GM23338 (cell line): Measurements from ENCODE around the gene RCOR1. TPM values are rescaled to one million over a fixed set of nuclear protein-coding genes. Genes with fewer than 3 reads are reported as not detected.

Experiments
- ATAC-seq: fragments of 200-7000 bp; cut with Tn5 transposase; 3 replicates; pipeline ENCODE4 v1.9.1; 2020
- DNase-seq: peaks from one replicate; pipeline ENCODE4 v3.0.0-alpha.2; 2015; ENCODE audit warnings: low spot score
- H2AFZ ChIP-seq: fragments of 200-600 bp; sonication (generic); 2 replicates; pipeline ENCODE4 v1.8.0; 2016; ENCODE audit warnings: antibody characterized with exemption, mild to moderate bottlenecking, moderate library complexity
- H3F3A ChIP-seq: fragments of 200-600 bp; sonication (generic); replicated peaks from 2 replicates; pipeline ENCODE4 v1.8.0; 2017; ENCODE audit warnings: antibody characterized with exemption, mixed run types, low read depth
- H3K27ac ChIP-seq: fragments of 200-600 bp; sonication (generic); 2 replicates; pipeline ENCODE4 v1.6.1; 2016; ENCODE audit warnings: low read depth
- H3K27me3 ChIP-seq: fragments of 200-600 bp; sonication (generic); 2 replicates; pipeline ENCODE4 v1.8.0; 2016; ENCODE audit warnings: mild to moderate bottlenecking, mixed run types, moderate library complexity; ENCODE audit not compliant: insufficient read depth
- H3K36me3 ChIP-seq: fragments of 200-600 bp; sonication (generic); 2 replicates; pipeline ENCODE4 v1.8.0; 2016; ENCODE audit warnings: mild to moderate bottlenecking; ENCODE audit not compliant: insufficient read depth
- H3K4me1 ChIP-seq: fragments of 200-600 bp; sonication (generic); 2 replicates; pipeline ENCODE4 v1.8.0; 2016; ENCODE audit warnings: mild to moderate bottlenecking, moderate library complexity; ENCODE audit not compliant: insufficient read depth
- H3K4me2 ChIP-seq: fragments of 200-600 bp; sonication (generic); 2 replicates; pipeline ENCODE4 v1.7.1; 2017; ENCODE audit warnings: mixed run types
- H3K4me3 ChIP-seq: fragments of 200-600 bp; sonication (generic); 2 replicates; pipeline ENCODE4 v1.6.1; 2016; ENCODE audit warnings: mixed run types
- H3K79me2 ChIP-seq: fragments of 200-600 bp; sonication (generic); replicated peaks from 2 replicates; pipeline ENCODE4 v1.8.0; 2017; ENCODE audit warnings: mild to moderate bottlenecking; ENCODE audit not compliant: insufficient read depth
- H3K9me2 ChIP-seq: fragments of 200-600 bp; sonication (generic); 2 replicates; pipeline ENCODE4 v1.8.0; 2017; ENCODE audit not compliant: insufficient read depth
- H4K20me1 ChIP-seq: fragments of 200-600 bp; sonication (generic); replicated peaks from 2 replicates; pipeline ENCODE4 v1.8.0; 2017; ENCODE audit warnings: mild to moderate bottlenecking; ENCODE audit not compliant: insufficient read depth
- H3K27ac Mint-ChIP-seq: 2 replicates; pipeline ENCODE4 v1.8.0; 2020; ENCODE audit warnings: inconsistent platforms, mild to moderate bottlenecking, moderate library complexity, mixed read lengths
- H3K27me3 Mint-ChIP-seq: 3 replicates; pipeline ENCODE4 v1.8.0; 2022; ENCODE audit warnings: low read depth, mild to moderate bottlenecking, moderate library complexity, mixed read lengths, inconsistent platforms; ENCODE audit not compliant: insufficient read depth, poor library complexity
- H3K36me3 Mint-ChIP-seq: 3 replicates; pipeline ENCODE4 v1.8.0; 2021; ENCODE audit warnings: low read depth, mild to moderate bottlenecking, inconsistent platforms, moderate library complexity, mixed read lengths
- H3K4me1 Mint-ChIP-seq: 3 replicates; pipeline ENCODE4 v1.8.0; 2020; ENCODE audit warnings: mild to moderate bottlenecking, inconsistent platforms, mixed read lengths
- H3K4me3 Mint-ChIP-seq: 3 replicates; pipeline ENCODE4 v1.8.0; 2021; ENCODE audit warnings: moderate library complexity, mild to moderate bottlenecking, inconsistent platforms, mixed read lengths
- H3K9me3 Mint-ChIP-seq: 3 replicates; pipeline ENCODE4 v1.8.0; 2020; ENCODE audit warnings: moderate library complexity, mild to moderate bottlenecking, inconsistent platforms, mixed read lengths
- CREB1 ChIP-seq: fragments of 250-450 bp; sonication (Bioruptor Pico); IDR thresholded peaks from 2 replicates; pipeline ENCODE4 v1.5.0; 2020; ENCODE audit warnings: low read depth, mild to moderate bottlenecking, moderate library complexity
- CTCF ChIP-seq, 2 experiments: fragments of 200-600 bp in 1 of 2; sonication (generic) in 1 of 2; conservative IDR thresholded peaks; 2 replicates each; pipeline versions ENCODE4 v1.5.1 to v1.6.1; 2016 to 2017; ENCODE audit warnings: antibody characterized with exemption in 2 of 2, low read depth in 2 of 2, mild to moderate bottlenecking in 2 of 2, moderate library complexity in 1 of 2
- ETS1 ChIP-seq: IDR thresholded peaks from 2 replicates; pipeline ENCODE4 v1.6.1; 2016; ENCODE audit warnings: antibody characterized with exemption
- EZH2 ChIP-seq: fragments of 200-600 bp; sonication (generic); IDR thresholded peaks from one replicate; pipeline ENCODE4 v1.8.0; 2017; ENCODE audit warnings: antibody characterized with exemption, mild to moderate bottlenecking, low read depth; ENCODE audit not compliant: unreplicated experiment
- EZH2phosphoT487 ChIP-seq: fragments of 200-600 bp; sonication (generic); IDR thresholded peaks from one replicate; pipeline ENCODE4 v1.8.1; 2018; ENCODE audit warnings: antibody characterized with exemption; ENCODE audit not compliant: unreplicated experiment
- JUNB ChIP-seq: IDR thresholded peaks from one replicate; pipeline ENCODE4 v1.6.1; 2016; ENCODE audit warnings: antibody characterized with exemption; ENCODE audit not compliant: unreplicated experiment
- NANOG ChIP-seq: IDR thresholded peaks from 2 replicates; pipeline ENCODE4 v1.6.1; 2016; ENCODE audit warnings: antibody characterized with exemption, borderline replicate concordance
- POLR2AphosphoS5 ChIP-seq: IDR thresholded peaks from 2 replicates; pipeline ENCODE4 v1.6.1; 2016; ENCODE audit warnings: antibody characterized with exemption, low read depth
- STAT1 ChIP-seq: IDR thresholded peaks from one replicate; pipeline ENCODE4 v1.6.1; 2016; ENCODE audit warnings: antibody characterized with exemption; ENCODE audit not compliant: unreplicated experiment
- ZNF114 ChIP-seq: fragments of 250-450 bp; sonication (Bioruptor Pico); IDR thresholded peaks from 2 replicates; pipeline ENCODE4 v1.5.0; 2020; ENCODE audit warnings: mild to moderate bottlenecking, moderate library complexity
- ZNF331 ChIP-seq: fragments of 250-450 bp; sonication (Bioruptor Pico); IDR thresholded peaks from 2 replicates; pipeline ENCODE4 v1.5.0; 2020; ENCODE audit warnings: low read depth, mild to moderate bottlenecking, moderate library complexity
- polyA plus RNA-seq: library from polyadenylated mRNA; unstranded; fragments of >200 nt; fragmentation: Nextera tagmentation; extraction: Ambion mirVana; gene quantifications from 2 replicates; pipeline ENCODE4 v1.2.1, GENCODE V29; 2016
- total RNA-seq: library from RNA; depleted of rRNA; stranded (reverse); fragments of >200 nt; shearing (Covaris generic); gene quantifications from 2 replicates; pipeline ENCODE4 v1.2.3, GENCODE V29; 2014
- TF ChIP-seq, protein P1 (sequence below): fragments of 250-450 bp; sonication (Bioruptor Pico); IDR thresholded peaks from 2 replicates; pipeline ENCODE4 v1.5.0; 2020; ENCODE audit warnings: mild to moderate bottlenecking, moderate library complexity
- TF ChIP-seq, protein P2 (sequence below): IDR thresholded peaks from one replicate; pipeline ENCODE4 v1.6.1; 2018; ENCODE audit warnings: antibody characterized with exemption; ENCODE audit not compliant: unreplicated experiment

The RCOR1 gene
- total and polyA plus RNA-seq, 2 experiments from 2014 or later = 7.6 to 26.1 TPM

- Histone ChIP-seq H3K4me3 (no peak overlapping the region), H3K4me2 (peak overlapping the region; percentile 22; the same call in 1 of the 2 replicates), H3K4me1 (peaks cover 17% of the 10 kb centered on the region), H3K9me2 (no peaks in the 10 kb centered on the region), H3K27ac (no peak overlapping the region), H2AFZ (peak overlapping the region; percentile 72; the same call in 1 of the 2 replicates), H4K20me1 (no peaks in the 10 kb centered on the region), H3K27me3 (no peaks in the 10 kb centered on the region), H3K79me2 (no peaks in the 10 kb centered on the region), H3K36me3 (no peaks in the 10 kb centered on the region), H3F3A (no peaks in the 10 kb centered on the region)
- H3K4me3 Mint-ChIP-seq = peak overlapping the region; percentile 9; the same call in 1 of the 3 replicates
- H3K27me3 Mint-ChIP-seq = no peaks in the 10 kb centered on the region
- TF ChIP-seq JUNB (no peak), ZNF331 (CRISPR knock-in tag) (no peak), STAT1 (no peak), NANOG (no peak), CREB1 (CRISPR knock-in tag) (no peak), EZH2phosphoT487 (no peak), CTCF (conservative IDR thresholded peaks at IDR 0.05; ENCODE audit: low read depth in 2 of 2) (no peak), ETS1 (no peak), EZH2 (no peak), POLR2AphosphoS5 (no peak), ZNF114 (no peak)
- TF ChIP-seq, protein P1, sequence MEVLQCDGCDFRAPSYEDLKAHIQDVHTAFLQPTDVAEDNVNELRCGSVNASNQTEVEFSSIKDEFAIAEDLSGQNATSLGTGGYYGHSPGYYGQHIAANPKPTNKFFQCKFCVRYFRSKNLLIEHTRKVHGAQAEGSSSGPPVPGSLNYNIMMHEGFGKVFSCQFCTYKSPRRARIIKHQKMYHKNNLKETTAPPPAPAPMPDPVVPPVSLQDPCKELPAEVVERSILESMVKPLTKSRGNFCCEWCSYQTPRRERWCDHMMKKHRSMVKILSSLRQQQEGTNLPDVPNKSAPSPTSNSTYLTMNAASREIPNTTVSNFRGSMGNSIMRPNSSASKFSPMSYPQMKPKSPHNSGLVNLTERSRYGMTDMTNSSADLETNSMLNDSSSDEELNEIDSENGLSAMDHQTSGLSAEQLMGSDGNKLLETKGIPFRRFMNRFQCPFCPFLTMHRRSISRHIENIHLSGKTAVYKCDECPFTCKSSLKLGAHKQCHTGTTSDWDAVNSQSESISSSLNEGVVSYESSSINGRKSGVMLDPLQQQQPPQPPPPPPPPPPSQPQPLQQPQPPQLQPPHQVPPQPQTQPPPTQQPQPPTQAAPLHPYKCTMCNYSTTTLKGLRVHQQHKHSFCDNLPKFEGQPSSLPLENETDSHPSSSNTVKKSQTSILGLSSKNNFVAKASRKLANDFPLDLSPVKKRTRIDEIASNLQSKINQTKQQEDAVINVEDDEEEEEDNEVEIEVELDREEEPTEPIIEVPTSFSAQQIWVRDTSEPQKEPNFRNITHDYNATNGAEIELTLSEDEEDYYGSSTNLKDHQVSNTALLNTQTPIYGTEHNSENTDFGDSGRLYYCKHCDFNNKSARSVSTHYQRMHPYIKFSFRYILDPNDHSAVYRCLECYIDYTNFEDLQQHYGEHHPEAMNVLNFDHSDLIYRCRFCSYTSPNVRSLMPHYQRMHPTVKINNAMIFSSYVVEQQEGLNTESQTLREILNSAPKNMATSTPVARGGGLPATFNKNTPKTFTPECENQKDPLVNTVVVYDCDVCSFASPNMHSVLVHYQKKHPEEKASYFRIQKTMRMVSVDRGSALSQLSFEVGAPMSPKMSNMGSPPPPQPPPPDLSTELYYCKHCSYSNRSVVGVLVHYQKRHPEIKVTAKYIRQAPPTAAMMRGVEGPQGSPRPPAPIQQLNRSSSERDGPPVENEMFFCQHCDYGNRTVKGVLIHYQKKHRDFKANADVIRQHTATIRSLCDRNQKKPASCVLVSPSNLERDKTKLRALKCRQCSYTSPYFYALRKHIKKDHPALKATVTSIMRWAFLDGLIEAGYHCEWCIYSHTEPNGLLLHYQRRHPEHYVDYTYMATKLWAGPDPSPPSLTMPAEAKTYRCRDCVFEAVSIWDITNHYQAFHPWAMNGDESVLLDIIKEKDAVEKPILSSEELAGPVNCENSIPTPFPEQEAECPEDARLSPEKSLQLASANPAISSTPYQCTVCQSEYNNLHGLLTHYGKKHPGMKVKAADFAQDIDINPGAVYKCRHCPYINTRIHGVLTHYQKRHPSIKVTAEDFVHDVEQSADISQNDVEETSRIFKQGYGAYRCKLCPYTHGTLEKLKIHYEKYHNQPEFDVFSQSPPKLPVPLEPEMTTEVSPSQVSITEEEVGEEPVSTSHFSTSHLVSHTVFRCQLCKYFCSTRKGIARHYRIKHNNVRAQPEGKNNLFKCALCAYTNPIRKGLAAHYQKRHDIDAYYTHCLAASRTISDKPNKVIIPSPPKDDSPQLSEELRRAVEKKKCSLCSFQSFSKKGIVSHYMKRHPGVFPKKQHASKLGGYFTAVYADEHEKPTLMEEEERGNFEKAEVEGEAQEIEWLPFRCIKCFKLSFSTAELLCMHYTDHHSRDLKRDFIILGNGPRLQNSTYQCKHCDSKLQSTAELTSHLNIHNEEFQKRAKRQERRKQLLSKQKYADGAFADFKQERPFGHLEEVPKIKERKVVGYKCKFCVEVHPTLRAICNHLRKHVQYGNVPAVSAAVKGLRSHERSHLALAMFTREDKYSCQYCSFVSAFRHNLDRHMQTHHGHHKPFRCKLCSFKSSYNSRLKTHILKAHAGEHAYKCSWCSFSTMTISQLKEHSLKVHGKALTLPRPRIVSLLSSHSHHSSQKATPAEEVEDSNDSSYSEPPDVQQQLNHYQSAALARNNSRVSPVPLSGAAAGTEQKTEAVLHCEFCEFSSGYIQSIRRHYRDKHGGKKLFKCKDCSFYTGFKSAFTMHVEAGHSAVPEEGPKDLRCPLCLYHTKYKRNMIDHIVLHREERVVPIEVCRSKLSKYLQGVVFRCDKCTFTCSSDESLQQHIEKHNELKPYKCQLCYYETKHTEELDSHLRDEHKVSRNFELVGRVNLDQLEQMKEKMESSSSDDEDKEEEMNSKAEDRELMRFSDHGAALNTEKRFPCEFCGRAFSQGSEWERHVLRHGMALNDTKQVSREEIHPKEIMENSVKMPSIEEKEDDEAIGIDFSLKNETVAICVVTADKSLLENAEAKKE (CRISPR knock-in tag) = no peak
- TF ChIP-seq, protein P2, sequence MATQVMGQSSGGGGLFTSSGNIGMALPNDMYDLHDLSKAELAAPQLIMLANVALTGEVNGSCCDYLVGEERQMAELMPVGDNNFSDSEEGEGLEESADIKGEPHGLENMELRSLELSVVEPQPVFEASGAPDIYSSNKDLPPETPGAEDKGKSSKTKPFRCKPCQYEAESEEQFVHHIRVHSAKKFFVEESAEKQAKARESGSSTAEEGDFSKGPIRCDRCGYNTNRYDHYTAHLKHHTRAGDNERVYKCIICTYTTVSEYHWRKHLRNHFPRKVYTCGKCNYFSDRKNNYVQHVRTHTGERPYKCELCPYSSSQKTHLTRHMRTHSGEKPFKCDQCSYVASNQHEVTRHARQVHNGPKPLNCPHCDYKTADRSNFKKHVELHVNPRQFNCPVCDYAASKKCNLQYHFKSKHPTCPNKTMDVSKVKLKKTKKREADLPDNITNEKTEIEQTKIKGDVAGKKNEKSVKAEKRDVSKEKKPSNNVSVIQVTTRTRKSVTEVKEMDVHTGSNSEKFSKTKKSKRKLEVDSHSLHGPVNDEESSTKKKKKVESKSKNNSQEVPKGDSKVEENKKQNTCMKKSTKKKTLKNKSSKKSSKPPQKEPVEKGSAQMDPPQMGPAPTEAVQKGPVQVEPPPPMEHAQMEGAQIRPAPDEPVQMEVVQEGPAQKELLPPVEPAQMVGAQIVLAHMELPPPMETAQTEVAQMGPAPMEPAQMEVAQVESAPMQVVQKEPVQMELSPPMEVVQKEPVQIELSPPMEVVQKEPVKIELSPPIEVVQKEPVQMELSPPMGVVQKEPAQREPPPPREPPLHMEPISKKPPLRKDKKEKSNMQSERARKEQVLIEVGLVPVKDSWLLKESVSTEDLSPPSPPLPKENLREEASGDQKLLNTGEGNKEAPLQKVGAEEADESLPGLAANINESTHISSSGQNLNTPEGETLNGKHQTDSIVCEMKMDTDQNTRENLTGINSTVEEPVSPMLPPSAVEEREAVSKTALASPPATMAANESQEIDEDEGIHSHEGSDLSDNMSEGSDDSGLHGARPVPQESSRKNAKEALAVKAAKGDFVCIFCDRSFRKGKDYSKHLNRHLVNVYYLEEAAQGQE = no peak
- peaks cover 29% of the 10 kb centered on the region for H3K4me1 Mint-ChIP-seq
- H3K36me3 Mint-ChIP-seq = no peaks in the 10 kb centered on the region
- H3K9me3 Mint-ChIP-seq = no peaks in the 10 kb centered on the region
- DNase-seq (no peak), ATAC-seq (no peak; the same call in 2 of the 3 replicates)
- H3K27ac Mint-ChIP-seq = no peak overlapping the region
Measured at GRCh38 chr14:102761206-102761605, 168.8 kb downstream of the RCOR1 start.
